T-helper 2 cell treated with Interferon-gamma antibody and Interleukin-4, amounts not matched to agents 5 μg/mL and 100 μg/mL, for 36 hours (primary cell): Measurements from ENCODE around the gene WASF3.

Experiments used
- DNase-seq: peaks from one replicate; pipeline ENCODE4 v3.0.0; 2021; ENCODE audit warnings: low spot score
- H3K27ac Mint-ChIP-seq: one replicate; pipeline ENCODE4 v1.8.0; 2021; ENCODE audit warnings: mild to moderate bottlenecking, mixed read lengths
- H3K27me3 Mint-ChIP-seq: one replicate; pipeline ENCODE4 v1.8.0; 2021; ENCODE audit warnings: low read depth, mixed read lengths
- H3K36me3 Mint-ChIP-seq: one replicate; pipeline ENCODE4 v1.8.0; 2021; ENCODE audit warnings: low read depth, mixed read lengths
- H3K4me1 Mint-ChIP-seq: one replicate; pipeline ENCODE4 v1.8.0; 2021; ENCODE audit warnings: low read depth, mixed read lengths
- H3K4me3 Mint-ChIP-seq: one replicate; pipeline ENCODE4 v1.8.0; 2022; ENCODE audit warnings: mild to moderate bottlenecking, moderate library complexity, mixed read lengths
- H3K9me3 Mint-ChIP-seq: one replicate; pipeline ENCODE4 v1.8.0; 2021; ENCODE audit warnings: mixed read lengths

The WASF3 gene

DNA sequence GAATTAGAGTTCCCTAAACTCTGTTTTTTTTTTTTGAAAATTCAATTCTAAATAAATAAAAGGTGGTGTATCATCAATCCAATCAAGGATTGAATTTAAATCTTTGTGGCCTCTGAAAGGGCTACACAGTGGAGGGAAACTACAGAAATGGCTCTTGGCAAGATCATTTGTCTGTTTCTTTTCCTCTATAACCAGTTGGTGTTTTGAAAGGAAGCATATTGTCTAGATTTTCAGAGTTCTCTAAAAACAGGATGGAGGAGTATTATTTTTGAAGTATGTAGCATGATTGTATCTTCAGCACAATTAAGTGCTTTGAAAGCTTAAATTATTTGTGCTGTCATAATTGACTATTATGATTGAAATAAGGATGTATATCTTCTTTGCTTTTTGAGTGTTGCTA, 29.8 kb downstream of the WASF3 start:
- Mint-ChIP-seq H3K4me3 (no peak overlapping the region), H3K27ac (no peak overlapping the region), H3K36me3 (no peaks in the 10 kb centered on the region), H3K27me3 (peaks cover 15% of the 10 kb centered on the region), H3K9me3 (no peaks in the 10 kb centered on the region), H3K4me1 (no peaks in the 10 kb centered on the region)
- DNase-seq, result no peak

DNA sequence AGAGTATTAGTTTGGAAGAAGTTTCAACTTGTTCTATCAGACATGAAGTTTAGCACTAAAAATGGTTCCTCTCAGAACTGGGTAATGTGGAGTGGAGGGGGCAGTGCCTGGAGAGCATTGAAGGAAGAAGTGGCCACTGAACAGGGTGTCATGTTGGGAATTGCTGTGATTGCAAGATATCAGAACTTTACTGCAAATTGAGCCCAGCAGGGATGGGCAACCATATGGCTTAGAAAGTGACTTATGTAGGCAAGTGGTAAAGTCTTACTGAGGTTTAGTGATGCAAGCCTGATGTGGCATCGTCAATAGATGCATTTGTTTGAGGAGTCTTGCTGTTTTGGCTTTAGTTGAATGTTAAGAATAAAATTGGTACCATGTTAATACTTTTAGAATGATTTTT, 31.7 kb downstream of the WASF3 start:
- no peaks in the 10 kb centered on the region for H3K4me1 Mint-ChIP-seq
- H3K27me3 Mint-ChIP-seq, result peaks cover 12% of the 10 kb centered on the region
- DNase-seq, result no peak
- H3K36me3 Mint-ChIP-seq, result no peaks in the 10 kb centered on the region
- H3K27ac Mint-ChIP-seq, result no peak overlapping the region
- H3K9me3 Mint-ChIP-seq, result no peaks in the 10 kb centered on the region
- H3K4me3 Mint-ChIP-seq, result no peak overlapping the region

DNA sequence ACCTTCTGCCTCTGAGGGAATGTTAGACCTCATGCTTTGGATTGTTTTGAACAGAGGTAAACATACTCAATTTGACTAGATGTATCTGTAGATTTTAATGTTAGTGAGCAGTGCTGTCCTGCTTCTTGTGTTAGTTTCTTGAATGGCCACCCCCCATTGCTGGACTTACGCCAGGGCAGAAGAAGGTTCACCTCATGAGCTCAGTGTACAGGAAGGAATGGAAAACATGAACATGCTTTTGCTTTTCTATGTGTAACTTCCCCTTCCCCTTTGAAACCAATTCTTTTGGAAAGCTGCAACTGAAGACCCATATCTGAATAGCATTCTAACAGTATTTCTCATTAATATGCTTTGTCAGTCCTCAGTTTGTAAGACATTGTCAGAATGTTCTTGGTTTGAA, 32.3 kb downstream of the WASF3 start:
- Mint-ChIP-seq H3K27me3 (peaks cover 14% of the 10 kb centered on the region), H3K4me1 (no peaks in the 10 kb centered on the region), H3K9me3 (no peaks in the 10 kb centered on the region), H3K27ac (no peak overlapping the region), H3K36me3 (no peaks in the 10 kb centered on the region), H3K4me3 (no peak overlapping the region)
- DNase-seq, result no peak

DNA sequence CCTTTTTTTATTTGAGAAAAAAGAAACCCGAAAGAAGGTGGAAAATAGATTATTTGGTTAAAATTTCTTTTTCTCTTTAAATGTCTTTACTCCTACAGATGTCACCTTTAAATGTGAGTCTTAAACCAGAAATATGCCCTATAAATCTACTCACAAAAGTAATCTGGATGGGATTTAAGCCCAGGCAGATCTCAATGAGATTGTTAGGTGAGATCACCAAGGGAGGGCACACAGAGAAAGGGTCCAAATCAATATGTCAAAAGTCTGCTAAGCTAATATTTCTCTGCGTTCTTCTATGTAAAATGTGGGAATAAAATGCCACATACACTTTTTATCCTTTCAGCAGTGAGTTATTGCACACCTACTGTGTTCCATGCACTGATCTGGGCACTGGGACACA, 32.9 kb downstream of the WASF3 start:
- no peak for DNase-seq
- Mint-ChIP-seq H3K4me3 (no peak overlapping the region), H3K9me3 (no peaks in the 10 kb centered on the region), H3K36me3 (no peaks in the 10 kb centered on the region), H3K27ac (no peak overlapping the region), H3K4me1 (no peaks in the 10 kb centered on the region), H3K27me3 (peaks cover 14% of the 10 kb centered on the region)

DNA sequence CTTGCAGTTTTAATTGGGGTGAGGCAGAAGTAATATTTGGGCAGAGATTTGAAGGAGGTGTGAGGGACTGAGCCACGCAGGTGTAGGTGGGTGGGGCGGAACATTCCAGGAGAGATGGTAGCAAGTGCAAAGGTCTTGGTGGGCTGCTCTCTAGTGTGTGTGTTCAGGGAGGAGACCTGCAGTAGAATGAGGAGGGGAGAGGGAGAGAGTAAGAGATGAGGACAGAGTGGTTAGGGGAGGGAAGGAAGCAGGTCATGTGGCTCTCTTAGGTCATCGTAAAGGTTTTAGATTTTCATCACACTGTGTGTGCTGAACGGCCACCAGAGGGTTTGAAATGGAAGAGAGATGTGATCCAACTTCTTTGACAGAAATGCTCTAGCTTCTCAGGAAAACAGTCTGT, 33.5 kb downstream of the WASF3 start:
- DNase-seq, result no peak
- Mint-ChIP-seq H3K4me3 (no peak overlapping the region), H3K27ac (no peak overlapping the region), H3K27me3 (peaks cover 14% of the 10 kb centered on the region), H3K36me3 (no peaks in the 10 kb centered on the region), H3K9me3 (no peaks in the 10 kb centered on the region), H3K4me1 (no peaks in the 10 kb centered on the region)

DNA sequence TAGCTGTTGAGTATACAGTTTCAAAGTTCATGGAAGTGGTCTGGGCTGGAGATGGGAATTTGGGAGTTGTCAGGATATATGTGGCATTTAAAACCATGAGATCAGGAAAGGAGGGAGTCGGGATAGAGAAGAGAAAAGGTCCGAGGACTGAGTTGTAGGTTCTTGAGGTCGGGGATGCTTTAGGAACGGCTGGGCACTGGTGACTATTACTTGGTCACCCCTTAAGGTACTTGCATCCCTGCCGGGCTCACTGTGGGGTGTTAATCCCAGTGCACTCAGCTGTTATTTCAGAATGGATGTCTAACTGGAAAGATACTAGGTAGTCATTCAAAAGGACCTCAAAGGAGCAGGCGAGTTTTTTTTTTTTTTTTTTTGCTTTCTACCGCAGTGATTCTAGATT, 34.2 kb downstream of the WASF3 start:
- Mint-ChIP-seq H3K4me1 (no peaks in the 10 kb centered on the region), H3K27me3 (peaks cover 14% of the 10 kb centered on the region), H3K9me3 (peaks cover 4% of the 10 kb centered on the region), H3K4me3 (no peak overlapping the region), H3K27ac (no peak overlapping the region), H3K36me3 (no peaks in the 10 kb centered on the region)
- DNase-seq, result no peak

DNA sequence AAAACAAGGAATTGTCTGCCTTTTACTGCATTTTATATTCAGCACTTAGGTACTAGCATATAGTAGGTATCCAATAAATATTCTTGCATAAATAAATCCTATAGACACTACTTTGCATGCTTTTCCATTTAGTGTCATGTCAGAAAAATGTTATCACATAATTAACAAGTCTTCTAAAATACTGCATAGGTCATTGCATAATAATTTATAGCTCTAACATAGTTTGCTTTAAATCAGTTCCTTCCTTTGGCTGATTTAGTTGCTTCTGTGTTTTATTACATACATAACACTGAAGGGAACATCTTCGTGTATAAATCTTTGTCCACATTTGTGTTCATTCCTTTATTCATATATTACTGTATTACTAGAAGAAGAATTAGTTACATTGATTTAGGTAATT, 36.2 kb downstream of the WASF3 start:
- no peaks in the 10 kb centered on the region for H3K4me1 Mint-ChIP-seq
- H3K9me3 Mint-ChIP-seq, result peaks cover 10% of the 10 kb centered on the region
- no peak for DNase-seq
- no peak overlapping the region for H3K27ac Mint-ChIP-seq
- no peak overlapping the region for H3K4me3 Mint-ChIP-seq
- H3K27me3 Mint-ChIP-seq, result peaks cover 14% of the 10 kb centered on the region
- no peaks in the 10 kb centered on the region for H3K36me3 Mint-ChIP-seq

DNA sequence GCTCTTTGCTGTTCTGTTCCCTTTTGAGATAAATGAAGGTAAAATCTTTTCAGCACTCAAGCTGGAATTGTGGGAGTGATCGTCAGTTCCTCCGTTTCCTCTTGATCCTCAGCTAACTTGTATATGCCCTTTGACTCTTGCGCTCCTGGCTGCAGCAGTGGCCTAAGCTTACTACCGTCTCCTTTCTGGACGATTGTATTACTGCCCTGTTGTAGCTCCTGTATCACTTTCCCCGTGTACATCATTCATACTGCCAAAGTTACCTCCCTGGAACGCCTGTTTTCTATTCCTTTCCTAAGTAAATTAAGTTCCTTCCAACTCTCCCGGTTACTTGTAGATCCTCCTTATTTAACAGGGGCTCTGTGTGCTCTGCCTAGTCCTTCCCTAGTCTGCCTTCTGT, 36.9 kb downstream of the WASF3 start:
- Mint-ChIP-seq H3K4me3 (no peak overlapping the region), H3K9me3 (peaks cover 10% of the 10 kb centered on the region), H3K4me1 (no peaks in the 10 kb centered on the region), H3K27ac (no peak overlapping the region), H3K36me3 (no peaks in the 10 kb centered on the region), H3K27me3 (peaks cover 14% of the 10 kb centered on the region)
- DNase-seq, result no peak

DNA sequence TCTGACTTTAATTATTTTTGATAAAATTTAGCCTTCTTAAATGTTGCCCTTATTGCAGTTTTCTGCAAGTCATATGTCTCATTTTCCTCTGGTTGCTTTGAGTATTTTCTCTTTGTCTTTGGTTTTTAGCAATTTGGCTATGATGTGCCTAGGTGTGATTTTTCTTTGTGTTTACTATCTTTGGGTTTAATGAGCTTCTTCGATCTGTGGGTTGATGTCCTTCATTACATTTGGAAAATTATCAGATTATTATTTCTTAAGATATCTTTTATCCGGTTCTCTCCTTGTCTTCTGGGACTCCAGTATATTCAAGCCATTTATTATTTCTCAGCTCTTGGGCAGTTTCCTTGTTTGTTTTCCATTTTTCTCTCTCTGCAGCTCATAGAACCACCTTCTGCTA, 39.0 kb downstream of the WASF3 start:
- Mint-ChIP-seq H3K4me1 (peaks cover 6% of the 10 kb centered on the region), H3K36me3 (no peaks in the 10 kb centered on the region), H3K27me3 (peaks cover 8% of the 10 kb centered on the region), H3K9me3 (peaks cover 10% of the 10 kb centered on the region), H3K27ac (no peak overlapping the region), H3K4me3 (no peak overlapping the region)
- no peak for DNase-seq

DNA sequence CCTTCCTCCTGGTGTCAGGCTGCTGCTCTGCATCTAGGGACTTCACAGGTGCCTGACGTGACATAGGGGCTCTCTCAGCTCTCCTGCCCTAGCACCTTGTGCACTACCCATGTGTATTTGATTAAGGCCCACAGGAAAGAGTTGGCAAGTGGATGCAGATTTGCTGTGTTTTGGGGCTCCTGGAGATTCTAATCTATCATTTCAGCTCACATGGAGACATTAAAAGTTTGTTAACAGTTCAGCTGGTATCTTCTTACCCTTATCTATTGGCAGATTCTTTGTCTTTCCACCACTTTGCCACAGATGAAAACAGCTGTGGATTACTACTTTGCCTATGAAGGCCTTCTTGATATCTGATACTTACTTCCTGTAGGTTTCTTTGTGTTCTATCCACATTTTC, 41.9 kb downstream of the WASF3 start:
- peaks cover 15% of the 10 kb centered on the region for H3K4me1 Mint-ChIP-seq
- DNase-seq, result no peak
- H3K4me3 Mint-ChIP-seq, result no peak overlapping the region
- H3K36me3 Mint-ChIP-seq, result no peaks in the 10 kb centered on the region
- H3K9me3 Mint-ChIP-seq, result peaks cover 10% of the 10 kb centered on the region
- H3K27me3 Mint-ChIP-seq, result peaks cover 15% of the 10 kb centered on the region
- no peak overlapping the region for H3K27ac Mint-ChIP-seq

DNA sequence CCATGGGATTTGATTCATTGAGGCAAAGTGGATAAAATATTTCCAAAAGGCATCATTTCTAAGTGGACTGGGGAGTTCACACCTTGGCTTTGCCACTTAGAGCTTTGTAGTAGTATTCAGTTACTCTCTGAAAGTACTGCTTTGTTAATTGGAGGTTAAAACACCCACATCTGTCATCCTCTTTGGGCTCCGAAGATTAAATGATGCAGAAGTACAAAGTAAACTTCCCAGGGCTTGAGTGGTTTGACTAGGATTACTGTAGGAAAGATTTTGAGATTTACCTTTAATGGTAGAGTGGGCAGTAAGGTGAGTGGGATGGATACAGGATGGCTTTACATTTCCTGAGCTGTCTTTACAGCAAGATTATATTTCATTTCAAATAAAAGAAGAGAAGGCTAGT, 42.4 kb downstream of the WASF3 start:
- Mint-ChIP-seq H3K27me3 (peaks cover 13% of the 10 kb centered on the region), H3K36me3 (no peaks in the 10 kb centered on the region), H3K27ac (no peak overlapping the region), H3K9me3 (peaks cover 10% of the 10 kb centered on the region), H3K4me1 (peaks cover 15% of the 10 kb centered on the region), H3K4me3 (no peak overlapping the region)
- DNase-seq, result no peak

DNA sequence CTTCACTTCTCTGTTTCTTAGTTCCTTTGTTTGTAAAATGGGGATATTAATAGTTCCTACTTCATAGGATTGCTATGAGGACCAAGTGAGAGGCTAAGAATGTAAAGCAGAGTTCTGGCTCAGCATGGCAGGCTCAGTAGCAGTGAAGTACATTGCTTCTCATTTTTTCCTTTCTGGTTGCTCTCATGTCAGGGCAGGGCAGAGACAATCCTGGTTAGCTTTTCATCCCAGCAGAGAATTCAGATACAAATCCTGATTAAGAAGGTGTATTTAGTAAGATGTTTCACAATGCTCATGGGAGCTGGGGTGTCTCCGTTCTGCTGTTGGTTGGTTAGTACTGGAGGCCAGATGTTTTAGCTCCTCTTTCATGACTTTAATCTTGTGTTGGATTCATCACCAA, 42.9 kb downstream of the WASF3 start:
- DNase-seq, result no peak
- Mint-ChIP-seq H3K27ac (no peak overlapping the region), H3K36me3 (no peaks in the 10 kb centered on the region), H3K4me1 (peaks cover 15% of the 10 kb centered on the region), H3K27me3 (peaks cover 15% of the 10 kb centered on the region), H3K4me3 (no peak overlapping the region), H3K9me3 (peaks cover 10% of the 10 kb centered on the region)

DNA sequence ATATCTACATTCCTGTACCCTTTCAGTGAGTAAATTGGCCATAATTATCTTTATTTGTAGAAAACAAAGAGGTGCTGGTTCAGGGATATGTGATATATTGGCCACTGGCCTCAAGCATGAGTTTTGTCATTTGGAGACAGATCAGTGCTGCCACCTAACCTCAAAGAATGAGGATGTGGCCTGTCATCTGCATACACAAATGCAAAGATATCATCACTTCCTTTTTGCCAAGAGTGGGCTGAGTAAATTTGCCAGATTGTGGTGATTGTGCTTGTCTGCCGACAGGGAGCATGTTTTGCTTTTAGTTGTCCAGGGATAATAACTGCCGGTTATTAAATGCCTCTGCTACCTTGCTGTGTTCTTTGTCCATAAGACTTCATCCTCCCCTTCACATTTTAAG, 44.2 kb downstream of the WASF3 start:
- H3K36me3 Mint-ChIP-seq, result no peaks in the 10 kb centered on the region
- H3K4me1 Mint-ChIP-seq, result peaks cover 15% of the 10 kb centered on the region
- H3K4me3 Mint-ChIP-seq, result no peak overlapping the region
- peaks cover 18% of the 10 kb centered on the region for H3K27me3 Mint-ChIP-seq
- DNase-seq, result peak; percentile 31
- H3K27ac Mint-ChIP-seq, result no peak overlapping the region
- H3K9me3 Mint-ChIP-seq, result peaks cover 6% of the 10 kb centered on the region

DNA sequence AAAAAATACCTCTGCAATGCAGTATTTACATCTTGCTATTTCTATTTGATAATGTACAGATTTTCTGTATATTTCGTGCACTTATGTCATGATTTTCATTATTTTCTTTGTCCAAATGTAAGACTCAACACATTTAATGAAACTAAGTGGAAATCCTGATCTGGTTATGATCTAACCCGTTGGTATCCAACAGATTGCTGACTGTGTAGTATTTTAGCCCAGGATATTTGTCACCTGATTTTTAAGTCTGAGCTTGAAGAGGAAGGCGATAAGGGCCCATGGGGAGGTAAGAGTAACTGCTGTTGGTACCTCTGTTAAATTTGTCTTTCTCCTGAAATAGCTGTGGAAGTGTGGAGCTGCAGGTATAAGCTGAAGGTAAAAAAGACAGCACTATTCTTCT, 45.3 kb downstream of the WASF3 start:
- H3K27me3 Mint-ChIP-seq, result peaks cover 18% of the 10 kb centered on the region
- H3K9me3 Mint-ChIP-seq, result peaks cover 4% of the 10 kb centered on the region
- H3K36me3 Mint-ChIP-seq, result no peaks in the 10 kb centered on the region
- no peak overlapping the region for H3K4me3 Mint-ChIP-seq
- H3K27ac Mint-ChIP-seq, result no peak overlapping the region
- DNase-seq, result no peak
- H3K4me1 Mint-ChIP-seq, result peaks cover 15% of the 10 kb centered on the region

DNA sequence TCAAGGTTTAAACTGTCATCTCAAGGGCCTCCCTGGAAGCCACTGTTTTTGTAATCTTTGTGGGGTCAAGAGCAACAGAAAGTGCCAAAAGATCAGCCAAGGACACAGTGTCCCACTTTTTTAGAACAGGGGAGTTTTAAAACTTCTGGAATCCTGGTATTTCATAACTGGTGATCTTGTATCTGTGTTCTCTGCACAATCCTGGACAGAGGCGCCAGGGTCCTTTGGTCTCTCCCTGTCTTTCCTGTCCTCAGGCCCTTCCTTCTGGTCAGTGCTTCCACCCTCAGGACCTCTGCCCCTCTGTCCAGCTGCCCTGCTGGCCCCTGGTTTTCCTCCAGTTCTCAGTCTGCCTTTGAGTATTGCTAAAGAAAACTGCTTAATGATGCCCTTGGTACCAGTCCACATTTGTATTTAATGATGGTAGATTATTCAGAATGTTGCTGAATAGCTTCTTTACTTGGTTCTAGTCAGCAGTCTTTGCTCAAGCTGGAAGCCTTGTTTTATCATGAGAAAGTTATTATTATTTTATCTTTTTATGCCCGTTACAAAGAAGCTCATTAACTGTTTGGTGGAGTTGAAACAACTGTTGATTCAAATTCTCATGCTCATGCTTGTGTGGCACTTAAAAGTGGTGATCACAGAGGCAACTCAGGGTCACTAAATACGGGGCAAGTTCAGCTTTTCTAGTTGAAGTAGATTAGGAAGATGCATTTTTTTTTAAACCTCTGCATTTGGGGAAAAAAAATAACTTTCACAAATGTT, 47.5 kb downstream of the WASF3 start:
- Mint-ChIP-seq H3K27ac (no peak overlapping the region), H3K9me3 (no peaks in the 10 kb centered on the region), H3K27me3 (peaks cover 18% of the 10 kb centered on the region), H3K4me1 (peaks cover 15% of the 10 kb centered on the region), H3K36me3 (no peaks in the 10 kb centered on the region), H3K4me3 (no peak overlapping the region)
- DNase-seq, result no peak
